Adrenal gland (tissue), 5 donors: ENCODE results near the gene POLR3A.

ENCODE experiments used
- POLR2A ChIP-seq, 2 donors: fragments of 450-650 bp; IDR thresholded peaks; one replicate each; pipeline ENCODE4 v1.6.1; 2017; ENCODE audit warnings: antibody characterized with exemption in 2 of 2, mild to moderate bottlenecking in 2 of 2, moderate library complexity in 1 of 2
- TF ChIP-seq, protein P1 (sequence below), 6 experiments: fragments of 450-650 bp in 4 of 6; fragments of 200-600 bp in 2 of 6; sonication (generic) in 1 of 6; IDR thresholded peaks; 1 replicate in 5 of 6; 2 replicates in 1 of 6; pipeline versions ENCODE4 v1.5.1 to v1.8.0; 2016 to 2021; ENCODE audit warnings: antibody characterized with exemption in 6 of 6, mild to moderate bottlenecking in 2 of 6, moderate library complexity in 1 of 6
- donor health status: DM: no; HTN: no; CAD: no.

GRCh38 chr10:77983384-77984341 lies 45.7 kb downstream of the POLR3A start:
- TF ChIP-seq, protein P1, sequence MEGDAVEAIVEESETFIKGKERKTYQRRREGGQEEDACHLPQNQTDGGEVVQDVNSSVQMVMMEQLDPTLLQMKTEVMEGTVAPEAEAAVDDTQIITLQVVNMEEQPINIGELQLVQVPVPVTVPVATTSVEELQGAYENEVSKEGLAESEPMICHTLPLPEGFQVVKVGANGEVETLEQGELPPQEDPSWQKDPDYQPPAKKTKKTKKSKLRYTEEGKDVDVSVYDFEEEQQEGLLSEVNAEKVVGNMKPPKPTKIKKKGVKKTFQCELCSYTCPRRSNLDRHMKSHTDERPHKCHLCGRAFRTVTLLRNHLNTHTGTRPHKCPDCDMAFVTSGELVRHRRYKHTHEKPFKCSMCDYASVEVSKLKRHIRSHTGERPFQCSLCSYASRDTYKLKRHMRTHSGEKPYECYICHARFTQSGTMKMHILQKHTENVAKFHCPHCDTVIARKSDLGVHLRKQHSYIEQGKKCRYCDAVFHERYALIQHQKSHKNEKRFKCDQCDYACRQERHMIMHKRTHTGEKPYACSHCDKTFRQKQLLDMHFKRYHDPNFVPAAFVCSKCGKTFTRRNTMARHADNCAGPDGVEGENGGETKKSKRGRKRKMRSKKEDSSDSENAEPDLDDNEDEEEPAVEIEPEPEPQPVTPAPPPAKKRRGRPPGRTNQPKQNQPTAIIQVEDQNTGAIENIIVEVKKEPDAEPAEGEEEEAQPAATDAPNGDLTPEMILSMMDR (IDR thresholded peaks at IDR 0.05), result no peak
- no peak for TF ChIP-seq POLR2A (IDR thresholded peaks at IDR 0.05)
